K562 (cell line): ENCODE measurements around the gene PRR36. TPM values are rescaled to one million over a fixed set of nuclear protein-coding genes. Genes with fewer than 3 reads are reported as not detected.
A peak's percentile ranks its signal among the peaks of the same experiment; 100 is the strongest.

Source experiments
- BHLHE40 ChIP-seq: IDR thresholded peaks from 2 replicates; pipeline ENCODE4 v1.6.1; 2011; ENCODE audit warnings: low read length, improper control_type of control experiment
- CBFA2T2 ChIP-seq: fragments of 450-650 bp; conservative IDR thresholded peaks from 2 replicates; pipeline ENCODE4 v1.6.1; 2017; ENCODE audit warnings: mild to moderate bottlenecking
- CBFA2T3 ChIP-seq: fragments of 450-650 bp; IDR thresholded peaks from 2 replicates; pipeline ENCODE4 v1.6.1; 2017
- CBX1 ChIP-seq: sonication (generic); IDR thresholded peaks from 2 replicates; pipeline ENCODE4 v1.6.1; 2016; ENCODE audit warnings: antibody characterized with exemption, low read depth, mild to moderate bottlenecking
- FOXK1 ChIP-seq: sonication (generic); formaldehyde crosslinking; IDR thresholded peaks from 2 replicates; pipeline ENCODE4 v1.8.0; 2022; ENCODE audit warnings: missing genetic modification reagents, mild to moderate bottlenecking, borderline replicate concordance
- HDAC1 ChIP-seq, 2 experiments: fragments of 450-650 bp; IDR thresholded peaks; 2 replicates each; pipeline ENCODE4 v1.6.1; 2016 to 2017; ENCODE audit warnings: inconsistent platforms in 1 of 2, mild to moderate bottlenecking in 1 of 2, moderate library complexity in 1 of 2
- JUND ChIP-seq, 2 experiments: IDR thresholded peaks; 2 replicates in 1 of 2; 3 replicates in 1 of 2; pipeline ENCODE4 v1.6.1; 2011; ENCODE audit warnings: borderline replicate concordance in 2 of 2, low read depth in 2 of 2, low read length in 2 of 2, improper control_type of control experiment in 1 of 2, missing biosample characterization in 1 of 2, missing genetic modification characterization in 1 of 2, missing genetic modification reagents in 1 of 2
- L3MBTL2 ChIP-seq: fragments of 450-650 bp; IDR thresholded peaks from 2 replicates; pipeline ENCODE4 v1.6.1; 2016; ENCODE audit warnings: mild to moderate bottlenecking, moderate library complexity
- MAZ ChIP-seq, 2 experiments: fragments of 450-650 bp in 1 of 2; sonication (generic) in 1 of 2; formaldehyde crosslinking; IDR thresholded peaks in 1 of 2; conservative IDR thresholded peaks in 1 of 2; 2 replicates each; pipeline versions ENCODE4 v1.4.0 to v1.5.0; 2020; ENCODE audit warnings: mild to moderate bottlenecking in 1 of 2, missing genetic modification reagents in 1 of 2
- NKRF ChIP-seq: fragments of 450-650 bp; IDR thresholded peaks from 2 replicates; pipeline ENCODE4 v1.6.1; 2016; ENCODE audit warnings: borderline replicate concordance
- SMARCE1 ChIP-seq: fragments of 450-650 bp; IDR thresholded peaks from 2 replicates; pipeline ENCODE4 v1.7.1; 2016; ENCODE audit warnings: mild to moderate bottlenecking
- SMC3 ChIP-seq: conservative IDR thresholded peaks from 2 replicates; pipeline ENCODE4 v1.6.1; 2011; ENCODE audit warnings: low read depth, low read length, improper control_type of control experiment; ENCODE audit not compliant: insufficient read depth
- TAL1 ChIP-seq: fragments of 450-650 bp; IDR thresholded peaks from 2 replicates; pipeline ENCODE4 v1.6.1; 2016; ENCODE audit warnings: mild to moderate bottlenecking
- TCF3 ChIP-seq: sonication (generic); formaldehyde crosslinking; IDR thresholded peaks from 2 replicates; pipeline ENCODE4 v1.4.0; 2020; ENCODE audit warnings: mild to moderate bottlenecking, missing genetic modification reagents
- TEAD1 ChIP-seq, 2 experiments: fragments of 450-650 bp in 1 of 2; sonication (generic) in 1 of 2; formaldehyde crosslinking; IDR thresholded peaks; 2 replicates each; pipeline versions ENCODE4 v1.4.0 to v1.8.0; 2020 to 2022; ENCODE audit warnings: mild to moderate bottlenecking in 2 of 2, missing genetic modification reagents in 1 of 2
- ZBTB43 ChIP-seq: sonication (generic); formaldehyde crosslinking; IDR thresholded peaks from 2 replicates; pipeline ENCODE4 v1.8.0; 2023; ENCODE audit warnings: mild to moderate bottlenecking, missing genetic modification reagents
- ZEB2 ChIP-seq: fragments of 450-650 bp; IDR thresholded peaks from 2 replicates; pipeline ENCODE4 v1.6.1; 2016
- ZKSCAN1 ChIP-seq: fragments of 150-350 bp; IDR thresholded peaks from 2 replicates; pipeline ENCODE4 v1.6.1; 2016; ENCODE audit warnings: low read depth, low read length
- ZNF384 ChIP-seq: IDR thresholded peaks from 2 replicates; pipeline ENCODE4 v1.6.1; 2012; ENCODE audit warnings: low read depth, low read length, improper control_type of control experiment
- polyA plus RNA-seq, 8 experiments: library from polyadenylated mRNA; depleted of rRNA in 4 of 8; stranded (reverse) in 5 of 8; unstranded in 3 of 8; fragments of >200 nt; fragmentation: Nextera tagmentation in 2 of 8; fragmentation: Illumina TruSeq in 1 of 8; extraction: Ambion mirVana in 2 of 8; extraction: Trizol in 1 of 8; gene quantifications; 2 replicates each; pipeline versions ENCODE4 v1.2.1 to v1.2.3, GENCODE V29; 2011 to 2014; ENCODE audit warnings: inconsistent platforms in 1 of 8, missing spikeins in 1 of 8
- total RNA-seq, 7 experiments: library from RNA; depleted of rRNA in 6 of 7; stranded (reverse); fragments of >200 nt in 6 of 7; fragmentation: Illumina TruSeq in 2 of 7; extraction: Trizol in 2 of 7; gene quantifications; 2 replicates each; pipeline versions ENCODE4 v1.2.1 to v1.2.3, GENCODE V29; 2011 to 2021; ENCODE audit warnings: low replicate concordance in 1 of 7
- TF ChIP-seq, protein P1 (sequence below), 2 experiments: IDR thresholded peaks; 2 replicates each; pipeline ENCODE4 v1.6.1; 2011; ENCODE audit warnings: borderline replicate concordance in 1 of 2, control low read depth in 1 of 2, low read depth in 1 of 2, low read length in 1 of 2, mild to moderate bottlenecking in 1 of 2, mixed read lengths in 1 of 2, moderate library complexity in 1 of 2; ENCODE audit not compliant: insufficient read depth in 1 of 2, insufficient read length in 1 of 2, poor library complexity in 1 of 2, severe bottlenecking in 1 of 2; ENCODE audit errors: extremely low read depth in 1 of 2
- TF ChIP-seq, protein P2 (sequence below), 2 experiments: fragments of 450-650 bp; conservative IDR thresholded peaks; 2 replicates each; pipeline ENCODE4 v1.6.1; 2017; ENCODE audit warnings: mild to moderate bottlenecking in 2 of 2, moderate library complexity in 2 of 2
- TF ChIP-seq, protein P3 (sequence below): sonication (generic); formaldehyde crosslinking; IDR thresholded peaks from 2 replicates; pipeline ENCODE4 v1.9.0; 2022; ENCODE audit warnings: mild to moderate bottlenecking, missing genetic modification reagents

The PRR36 gene
- total and polyA plus RNA-seq, 9 of the 15 experiments (the other 6 are each of a cell fraction or from before 2014, with no cell fraction given): 0.05 to 0.42 (median 0.06) TPM; not detected in 6

- TF ChIP-seq BHLHE40: 0 out of 2 replicates have a peak, but pooled peaks have one; percentile 11
- TF ChIP-seq, protein P1, sequence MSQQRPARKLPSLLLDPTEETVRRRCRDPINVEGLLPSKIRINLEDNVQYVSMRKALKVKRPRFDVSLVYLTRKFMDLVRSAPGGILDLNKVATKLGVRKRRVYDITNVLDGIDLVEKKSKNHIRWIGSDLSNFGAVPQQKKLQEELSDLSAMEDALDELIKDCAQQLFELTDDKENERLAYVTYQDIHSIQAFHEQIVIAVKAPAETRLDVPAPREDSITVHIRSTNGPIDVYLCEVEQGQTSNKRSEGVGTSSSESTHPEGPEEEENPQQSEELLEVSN (IDR thresholded peaks at IDR 0.05; ENCODE audit: borderline replicate concordance in 1 of 2, extremely low read depth in 1 of 2, insufficient read depth in 1 of 2, insufficient read length in 1 of 2, low read depth in 1 of 2, low read length in 1 of 2, poor library complexity in 1 of 2, severe bottlenecking in 1 of 2): peak in 1 of 2 experiments; percentile 74
- TF ChIP-seq HDAC1 (IDR thresholded peaks at IDR 0.05): peak in 1 of 2 experiments; percentile 55; a peak in 1 of 4 replicates
- TF ChIP-seq SMC3: 0 out of 2 replicates have a peak, but pooled peaks have one; percentile 4
- TF ChIP-seq TCF3 (CRISPR knock-in tag): peak; percentile 68
- TF ChIP-seq TEAD1 (CRISPR knock-in tag; IDR thresholded peaks at IDR 0.05): peak in 1 of 2 experiments; percentile 70; a peak in 1 of 4 replicates
- peak; percentile 72 for TF ChIP-seq CBFA2T3
- TF ChIP-seq L3MBTL2: peak; percentile 7; the same call in 1 of the 2 replicates
- peak; percentile 19; the same call in 1 of the 2 replicates for TF ChIP-seq TAL1
- TF ChIP-seq ZNF384: peak; percentile 25; the same call in 1 of the 2 replicates
- TF ChIP-seq CBX1: 0 out of 2 replicates have a peak, but pooled peaks have one; percentile 10
- TF ChIP-seq, protein P2, sequence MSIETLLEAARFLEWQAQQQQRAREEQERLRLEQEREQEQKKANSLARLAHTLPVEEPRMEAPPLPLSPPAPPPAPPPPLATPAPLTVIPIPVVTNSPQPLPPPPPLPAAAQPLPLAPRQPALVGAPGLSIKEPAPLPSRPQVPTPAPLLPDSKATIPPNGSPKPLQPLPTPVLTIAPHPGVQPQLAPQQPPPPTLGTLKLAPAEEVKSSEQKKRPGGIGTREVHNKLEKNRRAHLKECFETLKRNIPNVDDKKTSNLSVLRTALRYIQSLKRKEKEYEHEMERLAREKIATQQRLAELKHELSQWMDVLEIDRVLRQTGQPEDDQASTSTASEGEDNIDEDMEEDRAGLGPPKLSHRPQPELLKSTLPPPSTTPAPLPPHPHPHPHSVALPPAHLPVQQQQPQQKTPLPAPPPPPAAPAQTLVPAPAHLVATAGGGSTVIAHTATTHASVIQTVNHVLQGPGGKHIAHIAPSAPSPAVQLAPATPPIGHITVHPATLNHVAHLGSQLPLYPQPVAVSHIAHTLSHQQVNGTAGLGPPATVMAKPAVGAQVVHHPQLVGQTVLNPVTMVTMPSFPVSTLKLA (conservative IDR thresholded peaks at IDR 0.05): peak in 1 of 2 experiments; percentile 73; a peak in 2 of 4 replicates
- no peak for TF ChIP-seq ZKSCAN1
- TF ChIP-seq, protein P3, sequence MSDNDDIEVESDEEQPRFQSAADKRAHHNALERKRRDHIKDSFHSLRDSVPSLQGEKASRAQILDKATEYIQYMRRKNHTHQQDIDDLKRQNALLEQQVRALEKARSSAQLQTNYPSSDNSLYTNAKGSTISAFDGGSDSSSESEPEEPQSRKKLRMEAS: peak; percentile 84
- 0 out of 2 replicates have a peak, but pooled peaks have one; percentile 24 for TF ChIP-seq ZEB2
- 0 out of 2 replicates have a peak, but pooled peaks have one; percentile 55 for TF ChIP-seq NKRF
- peak; percentile 49 for TF ChIP-seq CBFA2T2
- TF ChIP-seq SMARCE1: 0 out of 2 replicates have a peak, but pooled peaks have one; percentile 30
- no peak for TF ChIP-seq FOXK1
- no peak for TF ChIP-seq ZBTB43 (CRISPR knock-in tag)
- TF ChIP-seq JUND (IDR thresholded peaks at IDR 0.05; ENCODE audit: borderline replicate concordance, low read depth, low read length): 0 out of 2 replicates have a peak, but pooled peaks have one; percentile 10
- peak; percentile 8; the same call in 1 of the 3 replicates for TF ChIP-seq JUND (tag; IDR thresholded peaks at IDR 0.05; ENCODE audit: borderline replicate concordance, low read depth, low read length)
- no peak for TF ChIP-seq MAZ (CRISPR knock-in tag; conservative IDR thresholded peaks at IDR 0.05 in 1 of 2, IDR thresholded peaks at IDR 0.05 in 1 of 2)
These were observed 5.9 kb downstream of the PRR36 start (continued) for GRCh38 chr19:7868326-7868670.
